Omental fat pad (tissue), 4 donors: ENCODE data around the gene FGF11. TPM values are rescaled to one million over a fixed set of nuclear protein-coding genes. Genes with fewer than 3 reads are reported as not detected.
"Not testable (repeated sequence)": the region's sequence is repeated elsewhere in the genome, so short reads cannot be mapped to it uniquely, and the experiment has no call there.

Experiments used
- ATAC-seq: fragments of 150-250 bp; one replicate; pipeline ENCODE4 v1.9.1; 2016; ENCODE audit warnings: mild to moderate bottlenecking, moderate library complexity; ENCODE audit not compliant: low FRiP score
- DNase-seq: peaks from one replicate; pipeline ENCODE4 v3.0.0-alpha.2; 2019; ENCODE audit warnings: low spot score
- CTCF ChIP-seq, 3 donors: fragments of 450-650 bp; IDR thresholded peaks; one replicate each; pipeline ENCODE4 v1.5.1; 2016 to 2017; ENCODE audit warnings: antibody characterized with exemption in 3 of 3, mild to moderate bottlenecking in 3 of 3, moderate library complexity in 2 of 3
- total RNA-seq, 4 donors: library from RNA; depleted of rRNA; stranded (reverse); fragments of >200 nt; gene quantifications; one replicate each; pipeline ENCODE4 v1.1.0, GENCODE V29; 2016

The FGF11 gene
- total RNA-seq, 4 donors from 2014 or later, result 0.72 to 1.9 (median 1.7) TPM

- no peak for DNase-seq
- no peak for ATAC-seq
Observed at GRCh38 chr17:7477392-7478275, 38.3 kb downstream of the FGF11 start.

DNA sequence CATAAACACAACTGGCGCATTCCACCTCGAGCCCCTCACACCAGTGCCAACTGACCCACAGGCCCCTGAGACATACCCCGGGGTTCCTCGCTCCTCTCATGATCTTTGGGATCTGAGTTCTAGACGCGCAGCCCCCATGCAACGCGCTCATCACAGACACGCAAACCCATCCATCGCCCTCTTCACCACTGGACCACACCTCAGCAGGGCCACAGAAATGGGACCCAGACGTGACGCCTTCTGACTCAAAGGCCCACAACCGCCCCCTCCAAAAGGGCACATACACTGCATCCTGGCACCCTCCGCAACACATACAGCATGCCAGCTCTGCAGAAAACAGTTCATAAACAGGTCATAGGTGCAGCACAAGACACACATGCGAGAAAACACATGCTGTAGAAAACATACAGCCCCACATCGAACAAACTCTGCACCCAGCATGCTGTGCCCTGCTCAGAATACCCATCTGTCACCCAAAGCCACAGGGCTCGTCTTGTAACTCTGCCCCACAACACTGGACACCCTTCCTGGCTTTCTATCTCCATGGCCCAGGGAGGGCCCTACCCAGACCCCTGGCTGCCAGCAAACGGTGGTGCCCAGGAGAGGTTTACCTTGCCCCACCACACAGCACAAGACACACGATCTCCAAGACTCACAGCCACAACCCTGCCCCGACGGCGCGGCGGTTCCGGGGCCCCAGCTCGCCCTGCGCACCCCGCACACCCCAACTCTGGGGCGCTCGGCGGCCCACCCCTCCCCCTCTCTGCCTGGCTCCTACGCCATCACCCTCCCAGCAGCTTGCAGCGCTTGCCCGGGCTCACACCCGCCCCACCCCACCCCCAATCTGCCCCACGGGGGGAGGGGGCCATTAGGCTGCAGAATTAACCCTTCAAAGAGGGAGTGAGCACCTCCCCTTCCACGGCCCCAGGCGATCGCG lies 39.2 kb downstream of the FGF11 start:
- TF ChIP-seq CTCF (IDR thresholded peaks at IDR 0.05), result no peak
- DNase-seq (no peak), ATAC-seq (peak; percentile 5)

More at GRCh38 chr17:7477392-7478275, 38.3 kb downstream of the FGF11 start:
- TF ChIP-seq CTCF (IDR thresholded peaks at IDR 0.05), result no peak

GRCh38 chr17:7479213-7480088 lies 40.1 kb downstream of the FGF11 start, which contains the start of gene ZBTB4:
ZBTB4 (minus strand) TSS chr17:7479631; CDS start chr17:7466801, 12,830 bp downstream.
- no peak for TF ChIP-seq CTCF (IDR thresholded peaks at IDR 0.05)
- ATAC-seq (peak; percentile 6), DNase-seq (no peak)

- DNase-seq (no peak), ATAC-seq (no peak)
- no peak for TF ChIP-seq CTCF (IDR thresholded peaks at IDR 0.05)
Observed at GRCh38 chr17:7480089-7480384, 40.7 kb downstream of the FGF11 start.

- not testable (repeated sequence) for DNase-seq, ATAC-seq
Observed at GRCh38 chr17:7481275-7481674, 42.0 kb downstream of the FGF11 start, which contains the start of gene SLC35G6. SLC35G6 (plus strand) TSS chr17:7481446; CDS start chr17:7481517, 71 bp downstream.

- not testable (repeated sequence) for DNase-seq
Observed at GRCh38 chr17:7481842-7482741, 42.8 kb downstream of the FGF11 start.

GRCh38 chr17:7482742-7483088 lies 43.4 kb downstream of the FGF11 start:
- ATAC-seq, DNase-seq: not testable (repeated sequence)

More at GRCh38 chr17:7481842-7482741, 42.8 kb downstream of the FGF11 start:
- not testable (repeated sequence) for ATAC-seq
